COLO668 (cell line): ENCODE data around the gene CTNNA3.

Experiments
- DNase-seq: peaks from one replicate; lab custom pipeline; 2025; ENCODE audit not compliant: unreplicated experiment; lab: John Stamatoyannopoulos, UW

Gene CTNNA3

GRCh38 chr10:66951896-66952295 lies 744.1 kb downstream of the CTNNA3 start:
- no peak for DNase-seq

- no peak for DNase-seq
Measured at GRCh38 chr10:66943590-66943989, 752.4 kb downstream of the CTNNA3 start.

- no peak for DNase-seq
Measured at GRCh38 chr10:66942407-66942806, 753.6 kb downstream of the CTNNA3 start.

- no peak for DNase-seq
Measured at GRCh38 chr10:66941491-66941890, 754.5 kb downstream of the CTNNA3 start.

- no peak for DNase-seq
Measured at GRCh38 chr10:66940965-66941364, 755.0 kb downstream of the CTNNA3 start.

- DNase-seq = no peak
Measured at GRCh38 chr10:66934711-66935110, 761.3 kb downstream of the CTNNA3 start.

- no peak for DNase-seq
Measured at GRCh38 chr10:66931949-66932343, 764.0 kb downstream of the CTNNA3 start.

GRCh38 chr10:66931340-66931948 lies 764.6 kb downstream of the CTNNA3 start:
- DNase-seq = no peak

GRCh38 chr10:66929375-66929774 lies 766.6 kb downstream of the CTNNA3 start:
- DNase-seq = no peak

- no peak for DNase-seq
Measured at GRCh38 chr10:66928776-66929175, 767.2 kb downstream of the CTNNA3 start.

- no peak for DNase-seq
Measured at GRCh38 chr10:66927971-66928770, 767.8 kb downstream of the CTNNA3 start.

GRCh38 chr10:66927251-66927935 lies 768.6 kb downstream of the CTNNA3 start:
- DNase-seq = no peak

- DNase-seq = no peak
Measured at GRCh38 chr10:66926841-66927240, 769.2 kb downstream of the CTNNA3 start.

GRCh38 chr10:66925896-66926715 lies 769.9 kb downstream of the CTNNA3 start, which contains the start of gene LRRTM3:
LRRTM3 (plus strand) TSS chr10:66926036.
- no peak for DNase-seq

GRCh38 chr10:66925373-66925772 lies 770.6 kb downstream of the CTNNA3 start:
- DNase-seq = no peak

GRCh38 chr10:66924674-66925345 lies 771.2 kb downstream of the CTNNA3 start:
- DNase-seq = no peak

- no peak for DNase-seq
Measured at GRCh38 chr10:66919248-66919647, 776.7 kb downstream of the CTNNA3 start.

- no peak for DNase-seq
Measured at GRCh38 chr10:66917104-66917503, 778.9 kb downstream of the CTNNA3 start.

GRCh38 chr10:66916030-66916429 lies 780.0 kb downstream of the CTNNA3 start:
- DNase-seq = no peak

- no peak for DNase-seq
Measured at GRCh38 chr10:66910671-66911070, 785.3 kb downstream of the CTNNA3 start.

- DNase-seq = no peak
Measured at GRCh38 chr10:66892871-66893270, 803.1 kb downstream of the CTNNA3 start.
